GM12878 (cell line): Measurements from ENCODE around the gene PCSK2. TPM values are rescaled to one million over a fixed set of nuclear protein-coding genes. Genes with fewer than 3 reads are reported as not detected.

Experiments used
- ATAC-seq: fragments of 200-7000 bp; cut with Tn5 transposase; 3 replicates; pipeline ENCODE4 v1.9.1; 2020; ENCODE audit warnings: mild to moderate bottlenecking, moderate library complexity
- BruUV-seq: library from RNA; stranded (reverse); fragments of 400-500 nt; replicated peaks from 2 replicates; lab custom pipeline; 2021; lab: Mats Ljungman, UMichigan
- CTCF ChIA-PET: fragments of 300-600 bp; sonication (Branson Sonifier 250); formaldehyde crosslinking; extraction: SDS; loops from one replicate; lab custom pipeline; 2021; ENCODE audit warnings: inconsistent platforms; lab: Yijun Ruan, JAX
- POLR2A ChIA-PET: fragments of 350-600 bp; formaldehyde crosslinking; extraction: SDS; loops from one replicate; lab custom pipeline; 2021; ENCODE audit warnings: inconsistent platforms; lab: Charles Lee
- RAD21 ChIA-PET: fragments of 300-600 bp; sonication (Branson Sonifier 250); formaldehyde crosslinking; loops from one replicate; lab custom pipeline; 2023; ENCODE audit warnings: antibody characterized with exemption; ENCODE audit not compliant: unreplicated experiment; lab: Charles Lee
- SMC1A ChIA-PET: fragments of 300-600 bp; sonication (Branson Sonifier 250); formaldehyde crosslinking; loops from one replicate; lab custom pipeline; 2023; ENCODE audit not compliant: unreplicated experiment, uncharacterized antibody; lab: Charles Lee
- DNase-seq: peaks from one replicate; pipeline ENCODE4 v3.0.0-alpha.2; 2011; ENCODE audit warnings: low read depth, low spot score
- FAIRE-seq: peaks from 3 replicates; lab custom pipeline; 2011; peaks lifted over from hg19 to GRCh38; lab: Jason Lieb, UNC
- H2AFZ ChIP-seq: 2 replicates; pipeline ENCODE4 v1.6.0; 2011; ENCODE audit warnings: low read depth, low read length, control low read depth; ENCODE audit not compliant: control insufficient read depth
- H3K27ac ChIP-seq: 2 replicates; pipeline ENCODE4 v1.5.1; 2011; ENCODE audit warnings: control low read depth; ENCODE audit not compliant: control insufficient read depth, insufficient read depth
- H3K27me3 ChIP-seq, 2 experiments: replicated peaks in 1 of 2; 2 replicates each; pipeline versions ENCODE4 v1.6.0 to v1.6.1; 2011; ENCODE audit warnings: low read length in 1 of 2; ENCODE audit not compliant: control insufficient read depth in 2 of 2, insufficient read depth in 2 of 2
- H3K36me3 ChIP-seq, 2 experiments: 2 replicates each; pipeline ENCODE4 v1.5.1; 2011; ENCODE audit warnings: low read length in 1 of 2; ENCODE audit not compliant: control insufficient read depth in 2 of 2, insufficient read depth in 2 of 2
- H3K4me1 ChIP-seq: 2 replicates; pipeline ENCODE4 v1.6.1; 2011; ENCODE audit warnings: mild to moderate bottlenecking, low read length, moderate library complexity, mixed read lengths; ENCODE audit not compliant: control insufficient read depth, insufficient read depth
- H3K4me2 ChIP-seq: 2 replicates; pipeline ENCODE4 v1.6.0; 2011; ENCODE audit warnings: control low read depth; ENCODE audit not compliant: control insufficient read depth, insufficient read depth
- H3K4me3 ChIP-seq: fragments of 200-600 bp; sonication (generic); 2 replicates; pipeline ENCODE4 v1.5.1; 2016
- H3K79me2 ChIP-seq: 2 replicates; pipeline ENCODE4 v1.6.0; 2011; ENCODE audit warnings: low read length; ENCODE audit not compliant: control insufficient read depth, insufficient read depth
- H3K9ac ChIP-seq: 2 replicates; pipeline ENCODE4 v1.8.0; 2011; ENCODE audit warnings: low read length, control low read depth, mixed read lengths; ENCODE audit not compliant: control insufficient read depth, insufficient read depth
- H3K9me3 ChIP-seq: replicated peaks from 3 replicates; pipeline ENCODE4 v1.5.1; 2011; ENCODE audit warnings: mild to moderate bottlenecking, low read length; ENCODE audit not compliant: control insufficient read depth, insufficient read depth
- H4K20me1 ChIP-seq: 2 replicates; pipeline ENCODE4 v1.6.0; 2011; ENCODE audit not compliant: control insufficient read depth, insufficient read depth
- BCL3 ChIP-seq: IDR thresholded peaks from 2 replicates; pipeline ENCODE4 v1.6.1; 2011; ENCODE audit warnings: borderline replicate concordance, low read depth, mild to moderate bottlenecking, moderate library complexity, low read length; ENCODE audit not compliant: insufficient read depth, poor library complexity, severe bottlenecking
- CREB1 ChIP-seq: IDR thresholded peaks from 2 replicates; pipeline ENCODE4 v1.6.1; 2012; ENCODE audit warnings: low read depth, mild to moderate bottlenecking, inconsistent platforms
- ESRRA ChIP-seq: IDR thresholded peaks from 2 replicates; pipeline ENCODE4 v1.6.1; 2012; ENCODE audit warnings: mild to moderate bottlenecking, low read length, improper control_type of control experiment
- FOXM1 ChIP-seq: IDR thresholded peaks from 2 replicates; pipeline ENCODE4 v1.6.1; 2012; ENCODE audit warnings: low read depth, mild to moderate bottlenecking, inconsistent platforms, low read length, moderate library complexity
- HDGF ChIP-seq: fragments of 450-650 bp; IDR thresholded peaks from 2 replicates; pipeline ENCODE4 v1.6.1; 2016; ENCODE audit warnings: antibody characterized with exemption
- LARP7 ChIP-seq: fragments of 450-650 bp; IDR thresholded peaks from 2 replicates; pipeline ENCODE4 v1.6.1; 2017; ENCODE audit warnings: mild to moderate bottlenecking
- NKRF ChIP-seq: fragments of 450-650 bp; conservative IDR thresholded peaks from 2 replicates; pipeline ENCODE4 v1.6.1; 2017; ENCODE audit warnings: mild to moderate bottlenecking, moderate library complexity
- NR2C1 ChIP-seq: fragments of 450-650 bp; IDR thresholded peaks from 2 replicates; pipeline ENCODE4 v1.6.1; 2017; ENCODE audit warnings: antibody characterized with exemption, mild to moderate bottlenecking, moderate library complexity
- SPI1 ChIP-seq: IDR thresholded peaks from 2 replicates; pipeline ENCODE4 v1.6.1; 2011; ENCODE audit warnings: low read depth, mild to moderate bottlenecking, low read length, moderate library complexity, borderline replicate concordance; ENCODE audit not compliant: insufficient read depth
- SREBF2 ChIP-seq: IDR thresholded peaks from 2 replicates; pipeline ENCODE4 v1.6.1; 2012; ENCODE audit warnings: mild to moderate bottlenecking, low read length
- SUPT20H ChIP-seq: IDR thresholded peaks from 2 replicates; pipeline ENCODE4 v1.6.1; 2011; ENCODE audit warnings: low read depth, mild to moderate bottlenecking, low read length, moderate library complexity, borderline replicate concordance; ENCODE audit not compliant: control insufficient read depth
- TARDBP ChIP-seq: IDR thresholded peaks from 2 replicates; pipeline ENCODE4 v1.6.1; 2016; ENCODE audit warnings: borderline replicate concordance
- YBX1 ChIP-seq: fragments of 450-650 bp; IDR thresholded peaks from 2 replicates; pipeline ENCODE4 v1.6.1; 2016; ENCODE audit warnings: antibody characterized with exemption
- WGBS: methylation state at CpG from one replicate; pipeline ENCODE4 v1.1.6; 2016; ENCODE audit warnings: low lambda C conversion rate; ENCODE audit not compliant: insufficient replicate concordance, insufficient coverage; ENCODE audit errors: missing lambda C conversion rate; 5-methylcytosine and 5-hydroxymethylcytosine counted together
- in situ Hi-C: fragments of 300-500 bp; cut with MboI; formaldehyde crosslinking; loops from 9 replicates; pipeline ENCODE4 v1.14.3; 2018; ENCODE audit warnings: mixed read lengths
- intact Hi-C: fragments of 100-400 bp; cut with micrococcal nuclease; formaldehyde crosslinking; loops from one replicate; pipeline ENCODE4 v1.14.2; 2022; ENCODE audit not compliant: unreplicated experiment
- polyA plus RNA-seq, 11 experiments: library from polyadenylated mRNA; depleted of rRNA in 4 of 11; unstranded in 6 of 11; stranded (reverse) in 5 of 11; fragments of >200 nt; fragmentation: Nextera tagmentation in 4 of 11; fragmentation: Illumina TruSeq in 1 of 11; extraction: Ambion mirVana in 4 of 11; extraction: Trizol in 1 of 11; gene quantifications; 1 replicate in 1 of 11; 2 replicates in 10 of 11; pipeline versions ENCODE4 v1.2.1 to v1.2.3, GENCODE V29; 2011 to 2016; ENCODE audit warnings: inconsistent platforms in 2 of 11, missing spikeins in 2 of 11, low read depth in 1 of 11
- total RNA-seq, 4 experiments: library from RNA; depleted of rRNA in 3 of 4; stranded (reverse); fragments of >200 nt in 3 of 4; fragmentation: Illumina TruSeq in 1 of 4; extraction: Trizol in 1 of 4; gene quantifications; 2 replicates each; pipeline versions ENCODE4 v1.2.1 to v1.2.3, GENCODE V29; 2013 to 2021
- TF ChIP-seq, protein P1 (sequence below): fragments of 450-650 bp; IDR thresholded peaks from 2 replicates; pipeline ENCODE4 v1.6.1; 2016; ENCODE audit warnings: mild to moderate bottlenecking
- TF ChIP-seq, protein P2 (sequence below): IDR thresholded peaks from 2 replicates; pipeline ENCODE4 v1.6.1; 2012; ENCODE audit warnings: low read length, inconsistent platforms

Gene PCSK2
- total and polyA plus RNA-seq, 10 of the 15 experiments (the other 5 are each of a cell fraction or from before 2014, with no cell fraction given) = not detected

GRCh38 chr20:17197041-17197440, 29.8 kb upstream of the PCSK2 start:
- no peaks in the 10 kb centered on the region for H3K36me3 ChIP-seq
- no peak overlapping the region for H3K4me3 ChIP-seq
- no peaks in the 10 kb centered on the region for H4K20me1 ChIP-seq
- intact Hi-C loops = no loop called here
- H3K9ac ChIP-seq = no peak overlapping the region
- no peak overlapping the region for H3K4me2 ChIP-seq
- BruUV-seq = no TSS peak
- ChIA-PET SMC1A (no interaction called here), RAD21 (no interaction called here), POLR2A (no interaction called here), CTCF (no interaction called here)
- no peak overlapping the region for H3K27ac ChIP-seq
- 0% methylated on average over 2 of the region's 2 CpGs for WGBS
- no peak for FAIRE-seq
- ATAC-seq = no peak
- no peaks in the 10 kb centered on the region for H3K9me3 ChIP-seq
- H2AFZ ChIP-seq = no peak overlapping the region
- no peak for DNase-seq
- H3K79me2 ChIP-seq = no peaks in the 10 kb centered on the region
- no peaks in the 10 kb centered on the region for H3K27me3 ChIP-seq
- TF ChIP-seq BCL3 (no peak), TARDBP (no peak), SUPT20H (no peak), SREBF2 (no peak), CREB1 (no peak), SPI1 (no peak), NR2C1 (no peak), LARP7 (no peak), ESRRA (no peak), HDGF (no peak), FOXM1 (no peak), YBX1 (no peak), NKRF (no peak)
- TF ChIP-seq, protein P1, sequence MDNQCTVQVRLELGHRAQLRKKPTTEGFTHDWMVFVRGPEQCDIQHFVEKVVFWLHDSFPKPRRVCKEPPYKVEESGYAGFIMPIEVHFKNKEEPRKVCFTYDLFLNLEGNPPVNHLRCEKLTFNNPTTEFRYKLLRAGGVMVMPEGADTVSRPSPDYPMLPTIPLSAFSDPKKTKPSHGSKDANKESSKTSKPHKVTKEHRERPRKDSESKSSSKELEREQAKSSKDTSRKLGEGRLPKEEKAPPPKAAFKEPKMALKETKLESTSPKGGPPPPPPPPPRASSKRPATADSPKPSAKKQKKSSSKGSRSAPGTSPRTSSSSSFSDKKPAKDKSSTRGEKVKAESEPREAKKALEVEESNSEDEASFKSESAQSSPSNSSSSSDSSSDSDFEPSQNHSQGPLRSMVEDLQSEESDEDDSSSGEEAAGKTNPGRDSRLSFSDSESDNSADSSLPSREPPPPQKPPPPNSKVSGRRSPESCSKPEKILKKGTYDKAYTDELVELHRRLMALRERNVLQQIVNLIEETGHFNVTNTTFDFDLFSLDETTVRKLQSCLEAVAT = no peak
- TF ChIP-seq, protein P2, sequence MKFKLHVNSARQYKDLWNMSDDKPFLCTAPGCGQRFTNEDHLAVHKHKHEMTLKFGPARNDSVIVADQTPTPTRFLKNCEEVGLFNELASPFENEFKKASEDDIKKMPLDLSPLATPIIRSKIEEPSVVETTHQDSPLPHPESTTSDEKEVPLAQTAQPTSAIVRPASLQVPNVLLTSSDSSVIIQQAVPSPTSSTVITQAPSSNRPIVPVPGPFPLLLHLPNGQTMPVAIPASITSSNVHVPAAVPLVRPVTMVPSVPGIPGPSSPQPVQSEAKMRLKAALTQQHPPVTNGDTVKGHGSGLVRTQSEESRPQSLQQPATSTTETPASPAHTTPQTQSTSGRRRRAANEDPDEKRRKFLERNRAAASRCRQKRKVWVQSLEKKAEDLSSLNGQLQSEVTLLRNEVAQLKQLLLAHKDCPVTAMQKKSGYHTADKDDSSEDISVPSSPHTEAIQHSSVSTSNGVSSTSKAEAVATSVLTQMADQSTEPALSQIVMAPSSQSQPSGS = no peak
- H3K4me1 ChIP-seq = no peaks in the 10 kb centered on the region
- in situ Hi-C loops = no loop called here
